Endometrium (tissue), 2 donors: ENCODE measurements around the gene SNAP29.
"Not testable (repeated sequence)": the region's sequence is repeated elsewhere in the genome, so short reads cannot be mapped to it uniquely, and the experiment has no call there.

Experiments used
- FAIRE-seq: peaks from 2 replicates; lab custom pipeline; 2012; peaks lifted over from hg19 to GRCh38; lab: Jason Lieb, UNC
- donor health status: control.
- donor health status: control.

The SNAP29 gene

DNA sequence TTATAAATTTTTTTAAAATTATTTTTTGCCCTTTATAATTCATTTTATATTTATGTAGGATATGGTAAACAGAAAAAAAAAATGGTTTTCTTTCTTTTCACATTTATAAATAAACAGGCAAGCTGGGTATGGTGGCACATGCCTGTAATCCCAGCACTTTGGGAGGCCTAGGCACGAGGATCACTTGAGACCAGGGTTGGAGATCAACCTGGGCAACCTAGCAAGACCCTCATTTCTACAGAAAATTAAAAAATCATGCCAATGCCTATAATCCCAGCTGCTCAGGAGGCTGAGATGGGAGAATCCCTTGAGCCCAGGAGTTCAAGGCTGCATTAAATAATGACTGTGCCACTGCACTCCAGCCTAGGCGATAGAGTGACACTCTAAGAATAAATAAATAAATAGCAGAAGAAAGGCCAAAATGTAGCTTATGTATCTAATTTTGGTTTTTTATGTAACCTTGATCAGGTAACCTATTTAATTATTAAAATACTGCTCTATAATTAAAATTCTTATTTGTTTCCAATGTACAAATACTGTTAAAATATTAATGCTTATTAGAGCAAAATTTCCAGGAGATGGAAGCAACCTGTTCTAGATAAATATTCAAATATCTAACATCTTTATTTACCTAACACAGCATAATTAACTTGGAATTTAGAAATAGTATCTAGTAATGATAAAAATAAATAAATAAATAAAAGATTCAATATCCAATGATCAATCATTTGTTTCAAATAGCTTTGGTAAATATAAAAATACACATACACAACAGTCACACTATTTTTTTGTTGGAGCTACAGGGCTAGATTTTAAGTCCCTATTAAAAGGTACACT lies 21.6 kb upstream of the SNAP29 start:
- FAIRE-seq = no peak

DNA sequence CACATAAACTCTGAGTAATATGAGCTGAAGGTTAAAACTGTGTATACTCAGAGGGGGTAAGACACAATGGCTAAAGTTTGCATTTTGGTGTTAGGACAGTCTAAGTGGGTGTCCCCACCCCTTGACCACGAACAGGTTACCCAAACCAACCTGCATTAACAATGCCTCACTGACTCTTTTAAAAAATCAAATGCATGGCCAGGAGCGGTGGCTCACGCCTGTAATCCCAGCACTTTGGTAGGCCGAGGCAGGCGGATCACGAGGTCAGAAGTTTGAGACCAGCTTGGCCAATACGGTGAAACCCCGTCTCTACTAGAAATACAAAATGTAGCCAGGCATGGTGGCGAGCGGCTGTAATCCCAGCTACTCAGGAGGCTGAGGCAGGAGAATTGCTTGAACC lies 19.5 kb upstream of the SNAP29 start:
- not testable (repeated sequence) for FAIRE-seq

DNA sequence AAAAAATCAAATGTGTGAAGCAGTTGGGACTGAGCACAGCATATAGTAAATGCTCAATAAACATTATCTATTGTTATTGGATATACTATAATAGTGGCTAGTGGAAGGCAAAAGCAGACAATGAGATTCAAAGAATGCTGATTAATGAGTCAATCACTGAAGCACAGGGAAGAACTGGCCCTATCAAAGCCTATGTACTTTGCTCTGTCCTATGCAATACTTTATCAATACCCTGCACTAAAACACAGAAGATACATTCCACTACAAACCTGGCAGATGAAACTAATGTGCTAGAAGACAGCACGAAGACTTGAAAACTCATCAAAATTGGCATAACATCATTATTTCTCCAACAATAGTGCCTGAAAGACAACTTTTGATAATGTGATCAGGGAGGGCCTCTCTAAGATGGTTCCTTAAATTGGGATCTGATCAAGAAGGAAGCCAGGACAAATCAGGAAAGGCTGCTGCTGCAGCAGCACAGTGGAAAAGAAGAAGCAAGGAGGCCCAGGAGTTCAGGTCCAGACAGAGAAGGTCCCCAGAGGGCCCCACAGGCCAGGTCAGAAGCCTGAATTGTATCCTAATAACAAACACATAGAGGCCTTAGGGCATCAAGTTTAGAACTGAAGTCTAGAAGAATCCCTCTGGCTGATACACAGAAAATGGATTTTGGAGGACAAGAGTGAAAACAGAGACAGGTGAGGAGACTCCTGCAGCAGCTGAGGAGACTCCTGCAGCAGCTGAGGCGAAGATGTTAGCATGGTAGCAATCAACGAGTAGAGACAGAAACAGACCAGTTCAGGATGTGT lies 18.8 kb upstream of the SNAP29 start:
- no peak for FAIRE-seq

DNA sequence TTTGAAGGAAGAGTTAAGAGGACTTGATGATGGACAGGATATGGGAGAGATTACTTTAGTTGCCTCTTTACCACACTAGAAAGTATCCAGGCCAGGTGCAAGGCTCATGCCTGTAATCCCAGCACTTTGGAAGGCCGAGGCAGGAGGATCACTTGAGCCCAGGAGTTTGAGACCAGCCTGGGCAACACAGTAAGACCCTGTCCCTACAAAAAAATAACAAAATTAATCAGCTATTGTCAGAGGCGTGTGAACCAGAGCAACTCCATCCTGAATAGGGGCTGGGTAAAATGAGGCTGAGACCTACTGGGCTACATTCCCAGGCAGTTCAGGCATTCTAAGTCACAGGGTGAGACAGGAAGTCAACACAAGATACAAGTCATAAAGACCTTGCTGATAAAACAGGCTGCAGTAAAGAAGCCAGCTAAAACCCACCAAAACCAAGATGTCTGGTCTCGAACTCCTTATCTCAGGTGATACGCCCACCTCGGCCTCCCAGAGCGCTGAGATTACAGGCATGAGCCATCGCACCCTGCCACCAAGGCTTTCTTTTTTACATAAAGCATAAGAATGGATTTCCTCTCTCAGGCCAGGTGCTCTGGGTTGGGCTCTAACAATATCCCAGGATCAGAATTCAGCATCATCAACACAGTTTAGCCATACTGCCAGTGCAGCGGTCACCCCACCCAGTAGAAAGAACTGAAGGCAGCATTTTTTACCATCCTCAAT lies 18.0 kb upstream of the SNAP29 start:
- no peak for FAIRE-seq

DNA sequence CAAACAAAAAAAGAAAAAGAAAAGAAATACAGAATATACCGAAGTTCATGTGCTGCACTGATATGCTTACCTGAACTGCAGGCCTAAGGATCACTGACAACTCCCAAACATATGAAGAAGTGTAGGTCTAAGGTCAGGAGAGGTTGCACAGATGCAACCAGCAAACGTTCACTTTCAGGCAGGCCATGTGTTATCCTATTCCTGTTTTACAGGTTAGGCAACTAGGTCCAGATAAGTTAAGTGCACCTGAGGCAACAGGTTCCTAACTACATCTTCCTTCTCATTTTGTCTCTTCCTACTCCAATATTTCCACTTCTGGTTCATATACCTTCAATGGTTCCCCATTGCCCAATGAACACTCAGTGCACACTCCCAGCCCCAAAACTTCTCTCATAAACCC lies 15.3 kb upstream of the SNAP29 start:
- FAIRE-seq = no peak

DNA sequence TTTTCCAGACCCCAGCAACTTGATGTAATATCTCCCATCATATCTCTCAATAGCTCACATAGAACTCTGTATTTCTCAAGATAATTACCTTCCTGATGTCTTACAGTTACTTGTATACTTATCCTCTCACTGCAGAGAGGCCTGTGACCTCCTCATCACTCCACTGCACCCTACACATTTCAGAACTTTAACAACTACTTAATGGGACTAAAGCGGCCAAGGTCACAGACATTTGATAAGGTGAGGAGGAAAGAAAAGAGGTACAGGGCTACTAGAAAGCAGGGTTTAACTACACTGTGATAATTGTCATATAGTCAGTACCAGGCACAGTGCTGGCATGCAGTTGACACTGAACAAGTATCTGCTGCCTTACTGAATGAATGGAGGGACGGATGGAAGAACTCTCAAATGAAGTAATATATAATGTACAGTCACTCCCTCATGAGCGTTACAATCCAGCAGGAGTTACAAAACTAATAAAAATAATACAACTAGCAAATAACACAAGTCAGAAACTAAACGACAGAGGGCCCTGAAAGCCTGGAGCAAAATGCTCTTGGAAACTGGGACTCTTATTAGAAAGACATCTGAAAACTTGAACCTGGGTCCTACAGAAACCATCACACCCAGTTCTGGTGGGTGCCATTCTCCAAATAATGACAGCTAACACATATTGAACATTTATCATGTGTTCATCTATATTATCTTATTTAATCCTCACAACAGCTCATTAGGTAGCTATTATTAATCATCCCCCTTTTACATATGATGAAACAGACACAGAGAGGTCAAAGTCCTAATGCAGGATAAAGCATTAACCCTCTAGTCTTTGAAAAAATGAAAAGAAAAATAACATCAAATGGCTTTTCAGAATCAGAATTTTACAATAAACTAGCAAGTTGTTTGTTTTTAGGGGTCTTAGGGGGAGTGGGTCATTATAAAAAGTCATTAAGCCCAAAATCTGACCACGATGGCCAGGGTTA lies 14.5 kb upstream of the SNAP29 start:
- FAIRE-seq = no peak

- no peak for FAIRE-seq
These were observed 11.4 kb upstream of the SNAP29 start for GRCh38 chr22:20847318-20847822.

GRCh38 chr22:20852076-20852475 lies 6.7 kb upstream of the SNAP29 start:
- no peak for FAIRE-seq

GRCh38 chr22:20852503-20852902 lies 6.3 kb upstream of the SNAP29 start:
- FAIRE-seq = no peak

GRCh38 chr22:20853236-20853660 lies 5.6 kb upstream of the SNAP29 start:
- FAIRE-seq = no peak

GRCh38 chr22:20857247-20857643 lies 1.6 kb upstream of the SNAP29 start:
- FAIRE-seq = no peak

GRCh38 chr22:20857838-20858614 lies 781 bp upstream of the SNAP29 start:
- FAIRE-seq = no peak

- no peak for FAIRE-seq
These were observed 808 bp downstream of the SNAP29 start for GRCh38 chr22:20859615-20860014.

- no peak for FAIRE-seq
These were observed 3.7 kb downstream of the SNAP29 start for GRCh38 chr22:20862540-20862939.

DNA sequence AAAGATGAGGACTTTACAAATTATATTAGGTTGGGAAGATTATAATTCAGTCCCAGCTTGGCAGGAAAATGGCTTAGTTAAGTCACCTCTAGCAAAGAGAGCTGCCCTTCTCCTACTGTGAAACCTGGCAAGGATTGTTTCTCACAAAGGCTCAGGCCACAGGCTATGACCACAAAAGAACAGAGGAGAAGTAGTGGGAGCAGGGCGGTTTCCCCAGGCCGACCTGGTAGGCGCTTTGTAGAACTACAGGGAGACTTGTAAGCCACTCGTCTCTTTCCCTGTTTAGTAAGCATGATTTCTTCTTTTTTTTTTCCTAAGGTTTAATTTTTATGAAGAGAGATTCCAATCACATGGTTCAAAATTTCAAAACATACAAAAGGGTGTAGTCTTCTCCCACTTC lies 4.6 kb downstream of the SNAP29 start:
- FAIRE-seq = no peak

DNA sequence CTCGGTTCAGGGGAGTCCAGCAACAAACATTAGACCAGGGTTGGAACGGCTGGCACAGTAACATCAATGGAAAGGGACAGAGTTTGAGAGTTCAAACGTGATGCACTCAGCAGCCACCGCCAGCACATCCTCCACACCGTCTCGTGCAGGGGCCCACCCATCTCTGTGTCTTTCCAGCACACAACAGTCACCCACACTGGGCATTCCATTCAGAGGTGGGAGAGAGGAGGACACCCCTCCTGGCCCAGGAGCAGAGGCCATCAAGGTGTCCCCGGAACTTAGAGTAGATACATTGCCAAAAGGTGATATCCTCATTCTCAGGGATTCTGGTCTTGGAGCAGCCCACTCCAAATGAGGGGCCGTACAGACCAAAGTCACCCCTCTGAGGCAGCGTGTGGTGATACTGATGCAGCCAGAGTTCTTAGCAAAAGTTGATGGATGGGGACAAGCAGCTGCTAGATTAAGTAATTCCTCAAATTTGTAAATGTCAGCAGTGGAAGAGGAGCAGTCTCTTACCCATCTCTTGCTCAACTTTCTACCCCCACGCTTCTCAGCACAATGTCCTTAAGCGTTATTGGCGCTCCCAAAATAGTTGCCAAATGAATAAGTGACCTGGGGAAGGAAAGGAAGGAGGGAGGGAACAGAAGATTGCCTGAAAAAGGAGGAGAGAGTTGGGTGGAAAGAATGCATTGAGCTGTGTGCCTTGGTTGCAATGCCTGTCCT lies 5.5 kb downstream of the SNAP29 start:
- FAIRE-seq = no peak

GRCh38 chr22:20865331-20865730 lies 6.5 kb downstream of the SNAP29 start:
- no peak for FAIRE-seq

- no peak for FAIRE-seq
These were observed 7.2 kb downstream of the SNAP29 start for GRCh38 chr22:20865875-20866445.

GRCh38 chr22:20866736-20867135 lies 7.9 kb downstream of the SNAP29 start:
- no peak for FAIRE-seq
